ENCODE data around the gene NOVA1.

NOVA1 gene

GRCh38 chr14:26602902-26603301 lies 5.1 kb upstream of the NOVA1 start:
- no peaks in the 10 kb centered on the region for H3K36me3 ChIP-seq (ENCODE audit: control insufficient read depth, insufficient read depth, low read length)
- H3K4me1 ChIP-seq (ENCODE audit: control insufficient read depth, insufficient read depth, low read length) = 0 out of 2 replicates have a peak, but pooled peaks cover 4% of the 10 kb centered on the region
- H3K9me3 ChIP-seq (ENCODE audit: control insufficient read depth, insufficient read depth, low read depth, low read length) = no peaks in the 10 kb centered on the region
- peaks cover 13% of the 10 kb centered on the region for H3K27me3 ChIP-seq (ENCODE audit: control insufficient read depth, insufficient read depth, low read length)
- no peak overlapping the region for H3K4me3 ChIP-seq (ENCODE audit: low read depth, low read length)
- no peak overlapping the region for H3K9ac ChIP-seq (ENCODE audit: low read length)
- no peak overlapping the region for H3K27ac ChIP-seq (ENCODE audit: low read depth, low read length)

DNA sequence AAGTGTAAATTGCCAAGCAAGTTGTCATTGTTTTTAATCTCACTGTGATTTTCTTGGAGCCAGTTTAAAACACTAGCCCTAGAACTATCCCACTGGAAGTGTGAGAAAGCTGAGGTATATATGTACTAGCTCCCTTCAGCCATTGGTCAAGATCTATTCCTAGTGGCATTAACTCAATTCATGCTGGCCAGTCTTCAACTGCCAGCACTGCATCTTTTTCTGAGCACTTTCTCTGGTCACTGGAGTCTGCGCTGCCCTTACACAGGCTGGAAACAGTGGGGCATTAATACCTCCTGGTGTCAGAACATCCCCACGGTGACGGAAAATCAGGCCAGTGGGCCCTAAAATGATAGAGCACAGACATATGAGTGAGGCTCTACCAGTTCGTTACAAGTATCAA lies 4.0 kb upstream of the NOVA1 start:
- Histone ChIP-seq H3K9ac (ENCODE audit: low read length) (no peak overlapping the region), H3K27ac (ENCODE audit: low read depth, low read length) (no peak overlapping the region), H3K9me3 (ENCODE audit: control insufficient read depth, insufficient read depth, low read depth, low read length) (no peaks in the 10 kb centered on the region), H3K36me3 (ENCODE audit: control insufficient read depth, insufficient read depth, low read length) (no peaks in the 10 kb centered on the region), H3K4me3 (ENCODE audit: low read depth, low read length) (no peak overlapping the region), H3K4me1 (ENCODE audit: control insufficient read depth, insufficient read depth, low read length) (0 out of 2 replicates have a peak, but pooled peaks cover 4% of the 10 kb centered on the region), H3K27me3 (ENCODE audit: control insufficient read depth, insufficient read depth, low read length) (peaks cover 13% of the 10 kb centered on the region)

GRCh38 chr14:26599291-26599690 lies 1.5 kb upstream of the NOVA1 start:
- Histone ChIP-seq H3K9ac (ENCODE audit: low read length) (no peak overlapping the region), H3K4me1 (ENCODE audit: control insufficient read depth, insufficient read depth, low read length) (peaks cover 8% of the 10 kb centered on the region; the same call in 1 of the 2 replicates), H3K36me3 (ENCODE audit: control insufficient read depth, insufficient read depth, low read length) (no peaks in the 10 kb centered on the region), H3K4me3 (ENCODE audit: low read depth, low read length) (peak overlapping the region; percentile 81), H3K27me3 (ENCODE audit: control insufficient read depth, insufficient read depth, low read length) (peaks cover 19% of the 10 kb centered on the region), H3K9me3 (ENCODE audit: control insufficient read depth, insufficient read depth, low read depth, low read length) (no peaks in the 10 kb centered on the region), H3K27ac (ENCODE audit: low read depth, low read length) (no peak overlapping the region)

DNA sequence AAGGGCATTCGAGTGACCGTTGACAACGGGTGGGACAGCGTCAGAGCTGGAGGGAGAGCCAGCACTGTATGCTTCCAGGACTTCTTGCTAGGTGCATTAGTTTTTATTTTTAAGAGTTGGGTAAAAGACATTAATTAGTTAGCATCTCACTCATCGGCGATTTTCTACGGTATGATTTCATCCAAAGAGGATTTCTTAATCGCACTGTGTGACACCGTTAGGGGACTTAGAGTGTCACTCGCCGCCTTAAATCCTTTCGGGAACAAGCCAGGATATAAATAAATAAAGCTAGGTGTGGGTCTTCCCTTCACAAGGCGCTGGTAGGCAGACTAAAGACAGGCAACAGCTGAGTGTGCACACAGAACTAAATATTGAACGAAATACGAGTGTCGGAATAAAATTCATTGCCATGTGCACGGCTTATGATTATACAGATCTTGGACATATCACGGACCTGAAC lies 869 bp upstream of the NOVA1 start:
- Histone ChIP-seq H3K27me3 (ENCODE audit: control insufficient read depth, insufficient read depth, low read length) (peaks cover 19% of the 10 kb centered on the region), H3K9me3 (ENCODE audit: control insufficient read depth, insufficient read depth, low read depth, low read length) (no peaks in the 10 kb centered on the region), H3K27ac (ENCODE audit: low read depth, low read length) (no peak overlapping the region), H3K9ac (ENCODE audit: low read length) (no peak overlapping the region), H3K4me1 (ENCODE audit: control insufficient read depth, insufficient read depth, low read length) (peaks cover 8% of the 10 kb centered on the region; the same call in 1 of the 2 replicates), H3K36me3 (ENCODE audit: control insufficient read depth, insufficient read depth, low read length) (no peaks in the 10 kb centered on the region), H3K4me3 (ENCODE audit: low read depth, low read length) (peak overlapping the region; percentile 81)

DNA sequence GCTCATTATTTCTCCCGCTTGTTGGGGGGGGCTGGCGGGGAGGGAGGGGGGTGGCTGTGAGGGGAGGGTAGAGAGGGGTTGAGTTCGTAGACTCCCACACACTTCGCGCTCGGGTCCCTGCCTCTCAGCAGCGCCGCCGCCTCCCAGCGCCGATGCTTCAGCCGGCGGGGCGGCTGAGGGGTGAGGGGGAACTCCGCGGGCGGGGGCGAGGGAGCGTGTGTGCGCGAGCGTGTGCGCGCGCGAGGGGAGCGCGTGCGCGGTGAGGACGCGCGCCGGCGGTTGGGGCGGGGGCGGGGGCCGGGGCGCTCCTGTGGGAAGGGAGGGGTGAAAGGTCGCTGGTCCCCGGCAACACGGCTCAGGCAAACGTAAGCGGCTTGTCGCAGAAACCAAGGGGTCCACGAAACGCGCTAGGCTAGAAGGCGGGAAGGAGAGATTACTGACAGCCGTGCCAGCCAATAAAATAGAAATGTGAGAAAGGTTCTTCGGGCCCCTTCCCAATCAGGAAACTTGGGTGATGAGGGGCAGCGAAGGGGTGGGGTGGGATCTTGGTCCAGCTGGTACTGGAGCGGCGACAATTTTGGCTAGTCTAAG lies 343 bp upstream of the NOVA1 start:
- H3K4me3 ChIP-seq (ENCODE audit: low read depth, low read length) = peak overlapping the region; percentile 81
- H3K4me1 ChIP-seq (ENCODE audit: control insufficient read depth, insufficient read depth, low read length) = peaks cover 8% of the 10 kb centered on the region; the same call in 1 of the 2 replicates
- H3K9me3 ChIP-seq (ENCODE audit: control insufficient read depth, insufficient read depth, low read depth, low read length) = no peaks in the 10 kb centered on the region
- no peak overlapping the region for H3K27ac ChIP-seq (ENCODE audit: low read depth, low read length)
- H3K27me3 ChIP-seq (ENCODE audit: control insufficient read depth, insufficient read depth, low read length) = peaks cover 19% of the 10 kb centered on the region
- H3K36me3 ChIP-seq (ENCODE audit: control insufficient read depth, insufficient read depth, low read length) = no peaks in the 10 kb centered on the region
- peak overlapping the region; percentile 70 for H3K9ac ChIP-seq (ENCODE audit: low read length)

DNA sequence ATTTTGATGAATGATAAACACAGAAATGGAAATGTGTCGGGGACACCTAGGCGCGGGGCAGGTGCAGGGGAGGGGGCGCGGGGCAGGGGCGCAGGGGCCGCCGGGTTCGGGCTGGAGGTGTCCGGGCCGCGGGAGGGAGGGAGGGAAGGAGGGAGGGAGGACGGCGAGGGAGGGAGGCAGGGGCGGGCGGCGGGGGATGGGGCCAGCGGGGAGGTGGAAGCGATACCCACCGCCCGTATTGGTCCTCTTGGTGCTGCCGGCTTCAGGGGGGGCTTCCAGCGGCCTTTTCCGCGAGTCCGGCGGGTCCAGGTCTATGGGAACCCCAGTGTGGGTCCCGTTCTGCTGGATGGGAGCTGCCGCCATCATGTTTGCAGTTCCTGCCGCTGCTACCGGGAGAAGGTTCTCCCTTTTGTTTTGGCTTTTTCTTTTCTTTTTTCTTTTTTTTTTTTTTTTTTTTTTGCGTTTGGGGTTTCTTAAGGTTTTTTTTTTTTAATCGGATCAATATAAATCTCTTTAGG lies 703 bp downstream of the NOVA1 start:
- Histone ChIP-seq H3K27me3 (ENCODE audit: control insufficient read depth, insufficient read depth, low read length) (peaks cover 19% of the 10 kb centered on the region), H3K4me3 (ENCODE audit: low read depth, low read length) (peak overlapping the region; percentile 75), H3K9me3 (ENCODE audit: control insufficient read depth, insufficient read depth, low read depth, low read length) (no peaks in the 10 kb centered on the region), H3K9ac (ENCODE audit: low read length) (peak overlapping the region; percentile 70), H3K36me3 (ENCODE audit: control insufficient read depth, insufficient read depth, low read length) (no peaks in the 10 kb centered on the region), H3K4me1 (ENCODE audit: control insufficient read depth, insufficient read depth, low read length) (peaks cover 8% of the 10 kb centered on the region; the same call in 1 of the 2 replicates), H3K27ac (ENCODE audit: low read depth, low read length) (no peak overlapping the region)

DNA sequence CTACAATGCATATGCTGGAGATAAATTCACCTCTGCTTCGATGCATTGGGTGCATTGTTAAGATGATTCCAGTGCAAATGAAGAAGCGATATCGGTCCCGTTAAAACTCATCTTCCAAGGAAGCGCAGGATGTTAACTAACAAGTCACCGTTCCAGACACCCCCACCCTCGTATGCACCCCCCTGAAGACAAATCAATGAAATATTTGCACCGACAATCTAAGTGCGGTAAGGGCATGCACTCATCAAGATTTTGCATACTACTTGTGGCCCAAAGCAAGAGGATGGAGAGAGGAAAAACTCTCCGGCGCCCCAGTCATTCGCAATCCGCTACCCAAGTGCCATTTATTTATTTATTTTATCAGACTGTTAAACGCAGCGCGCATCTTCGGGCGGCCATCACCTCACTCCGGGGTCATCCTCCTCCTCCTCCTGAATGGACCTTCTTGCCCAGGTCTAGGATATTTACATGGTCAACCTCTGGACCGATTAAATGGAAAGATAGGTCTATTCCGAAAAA lies 1.2 kb downstream of the NOVA1 start:
- peak overlapping the region; percentile 75 for H3K4me3 ChIP-seq (ENCODE audit: low read depth, low read length)
- H3K27me3 ChIP-seq (ENCODE audit: control insufficient read depth, insufficient read depth, low read length) = peaks cover 19% of the 10 kb centered on the region
- H3K27ac ChIP-seq (ENCODE audit: low read depth, low read length) = no peak overlapping the region

DNA sequence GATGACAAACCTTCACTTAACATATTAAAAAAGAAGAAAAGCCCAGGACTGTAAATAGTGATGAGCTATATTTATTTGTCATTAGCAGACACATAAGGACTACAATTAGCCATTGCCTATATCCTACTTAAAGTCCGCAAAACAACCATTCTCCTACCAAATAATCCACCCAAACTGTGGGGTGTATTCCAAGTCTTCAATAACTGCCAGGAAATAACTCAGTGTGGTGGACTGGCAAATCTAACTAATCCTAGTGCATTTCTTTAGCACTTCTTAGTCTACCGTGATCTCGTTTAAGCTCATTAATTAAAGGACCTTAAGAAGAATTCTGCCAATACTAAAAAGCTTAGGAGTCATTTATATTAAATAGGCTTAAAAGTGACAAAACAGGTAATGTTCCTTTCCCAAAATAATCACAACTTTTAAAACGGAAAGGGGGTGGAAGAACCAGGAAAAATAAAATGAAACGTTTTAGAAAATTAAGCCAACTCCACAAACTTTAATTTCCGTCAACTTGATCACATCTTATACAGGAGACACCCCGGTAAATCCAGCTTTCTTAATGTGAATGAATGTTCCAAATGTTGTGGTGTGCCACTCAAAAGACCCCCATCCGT lies 1.8 kb downstream of the NOVA1 start:
- Histone ChIP-seq H3K9me3 (ENCODE audit: control insufficient read depth, insufficient read depth, low read depth, low read length) (no peaks in the 10 kb centered on the region), H3K4me1 (ENCODE audit: control insufficient read depth, insufficient read depth, low read length) (peaks cover 8% of the 10 kb centered on the region; the same call in 1 of the 2 replicates), H3K4me3 (ENCODE audit: low read depth, low read length) (peak overlapping the region; percentile 75), H3K27ac (ENCODE audit: low read depth, low read length) (no peak overlapping the region), H3K27me3 (ENCODE audit: control insufficient read depth, insufficient read depth, low read length) (peaks cover 19% of the 10 kb centered on the region), H3K9ac (ENCODE audit: low read length) (peak overlapping the region; percentile 53), H3K36me3 (ENCODE audit: control insufficient read depth, insufficient read depth, low read length) (no peaks in the 10 kb centered on the region)

More for the DNA sequence above, 1.2 kb downstream of the NOVA1 start:
- Histone ChIP-seq H3K9me3 (ENCODE audit: control insufficient read depth, insufficient read depth, low read depth, low read length) (no peaks in the 10 kb centered on the region), H3K36me3 (ENCODE audit: control insufficient read depth, insufficient read depth, low read length) (no peaks in the 10 kb centered on the region), H3K4me1 (ENCODE audit: control insufficient read depth, insufficient read depth, low read length) (peaks cover 8% of the 10 kb centered on the region; the same call in 1 of the 2 replicates), H3K9ac (ENCODE audit: low read length) (peak overlapping the region; percentile 53)

- H3K27ac ChIP-seq (ENCODE audit: low read depth, low read length) = no peak overlapping the region
- H3K36me3 ChIP-seq (ENCODE audit: control insufficient read depth, insufficient read depth, low read length) = no peaks in the 10 kb centered on the region
- H3K9ac ChIP-seq (ENCODE audit: low read length) = no peak overlapping the region
Observed at GRCh38 chr14:26594756-26595545, 2.9 kb downstream of the NOVA1 start.

DNA sequence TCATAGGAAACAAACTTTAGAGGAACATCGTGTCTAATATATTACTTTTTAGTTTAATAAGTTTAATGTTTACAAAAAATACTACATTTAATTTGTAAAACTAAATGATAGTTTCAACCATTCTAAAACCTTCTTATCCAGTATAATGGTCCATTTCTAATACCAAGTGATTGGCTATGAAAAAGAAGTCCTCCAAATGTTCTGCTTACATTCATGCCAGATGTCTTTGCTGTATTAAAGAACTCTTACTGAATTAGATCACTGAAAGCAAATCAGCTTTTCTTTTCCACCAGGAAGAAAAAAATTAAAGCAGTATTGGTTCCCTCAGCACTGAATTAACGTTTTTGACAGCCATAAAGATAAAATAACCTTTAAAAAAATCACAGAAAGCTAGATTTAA lies 3.7 kb downstream of the NOVA1 start:
- H3K9me3 ChIP-seq (ENCODE audit: control insufficient read depth, insufficient read depth, low read depth, low read length) = no peaks in the 10 kb centered on the region

More at GRCh38 chr14:26594756-26595545, 2.9 kb downstream of the NOVA1 start:
- Histone ChIP-seq H3K9me3 (ENCODE audit: control insufficient read depth, insufficient read depth, low read depth, low read length) (no peaks in the 10 kb centered on the region), H3K4me3 (ENCODE audit: low read depth, low read length) (peak overlapping the region; percentile 24; the same call in 1 of the 2 replicates), H3K27me3 (ENCODE audit: control insufficient read depth, insufficient read depth, low read length) (peaks cover 17% of the 10 kb centered on the region), H3K4me1 (ENCODE audit: control insufficient read depth, insufficient read depth, low read length) (peaks cover 8% of the 10 kb centered on the region; the same call in 1 of the 2 replicates)

More for the DNA sequence above, 3.7 kb downstream of the NOVA1 start:
- H3K36me3 ChIP-seq (ENCODE audit: control insufficient read depth, insufficient read depth, low read length) = no peaks in the 10 kb centered on the region
- no peak overlapping the region for H3K9ac ChIP-seq (ENCODE audit: low read length)
- no peak overlapping the region for H3K27ac ChIP-seq (ENCODE audit: low read depth, low read length)
- H3K4me3 ChIP-seq (ENCODE audit: low read depth, low read length) = no peak overlapping the region
- H3K27me3 ChIP-seq (ENCODE audit: control insufficient read depth, insufficient read depth, low read length) = peaks cover 9% of the 10 kb centered on the region; the same call in 1 of the 2 replicates
- peaks cover 7% of the 10 kb centered on the region; the same call in 1 of the 2 replicates for H3K4me1 ChIP-seq (ENCODE audit: control insufficient read depth, insufficient read depth, low read length)

Measured in HUES6 (cell line).